ENCODE results near the gene FAM53C.

The FAM53C gene

DNA sequence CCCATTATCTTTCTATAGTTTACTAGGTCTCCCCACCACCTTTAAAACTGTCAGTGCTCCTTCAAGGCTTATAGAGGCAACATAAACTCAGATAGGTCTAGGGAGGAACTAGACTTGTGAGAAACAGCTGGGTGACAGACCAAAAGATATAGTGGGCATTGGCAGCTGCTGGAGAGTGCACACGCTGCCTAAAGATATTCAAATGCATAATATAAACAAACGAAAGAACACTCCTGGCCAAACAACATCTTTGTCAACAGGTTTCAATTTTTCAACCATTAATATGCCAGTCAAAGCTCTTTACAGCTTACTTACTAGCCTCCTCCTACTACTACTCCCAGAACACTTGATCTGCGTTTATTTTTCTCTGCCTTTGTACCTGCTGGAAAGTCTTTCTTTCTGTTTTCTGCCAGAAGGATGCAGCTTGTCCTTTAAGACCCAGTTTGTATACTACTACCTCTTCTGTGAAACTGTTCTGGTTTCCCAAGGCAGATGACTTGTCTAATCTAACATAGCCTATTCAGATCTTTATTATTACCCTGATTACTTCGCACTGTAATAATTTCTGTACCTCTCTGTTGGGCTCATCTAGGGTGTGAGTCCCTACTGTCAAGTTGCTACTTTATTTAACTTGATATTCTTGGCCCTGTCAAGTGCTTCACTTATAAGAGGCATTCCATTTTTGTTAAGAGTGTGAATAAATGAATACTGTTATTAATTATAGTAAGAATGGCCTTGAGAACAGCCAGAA is 28.7 kb downstream of the FAM53C start:
- DNase-seq (ENCODE audit: low spot score) = no peak
- POLR2A ChIA-PET (ENCODE audit: low non-redundant PET) = no interaction called here

DNA sequence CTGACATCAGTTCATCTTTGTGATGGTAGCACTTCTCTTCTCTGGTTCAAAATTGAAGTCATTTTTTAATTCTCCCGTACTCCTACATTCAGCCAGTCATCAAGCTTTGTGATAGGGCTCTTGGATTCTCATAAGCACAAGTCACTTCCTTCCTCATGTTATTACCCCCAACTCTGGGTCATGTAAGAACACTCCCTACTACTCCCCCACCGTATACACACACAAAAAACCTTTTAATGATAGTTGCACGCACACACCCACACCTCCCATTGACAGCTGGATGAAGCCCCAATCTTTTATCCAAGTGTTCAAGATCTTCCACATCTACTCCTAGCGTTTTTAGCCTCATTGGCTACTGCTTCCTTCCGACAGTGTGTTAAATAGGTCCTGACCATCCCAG is 31.2 kb downstream of the FAM53C start:
- TF ChIP-seq, protein P1, sequence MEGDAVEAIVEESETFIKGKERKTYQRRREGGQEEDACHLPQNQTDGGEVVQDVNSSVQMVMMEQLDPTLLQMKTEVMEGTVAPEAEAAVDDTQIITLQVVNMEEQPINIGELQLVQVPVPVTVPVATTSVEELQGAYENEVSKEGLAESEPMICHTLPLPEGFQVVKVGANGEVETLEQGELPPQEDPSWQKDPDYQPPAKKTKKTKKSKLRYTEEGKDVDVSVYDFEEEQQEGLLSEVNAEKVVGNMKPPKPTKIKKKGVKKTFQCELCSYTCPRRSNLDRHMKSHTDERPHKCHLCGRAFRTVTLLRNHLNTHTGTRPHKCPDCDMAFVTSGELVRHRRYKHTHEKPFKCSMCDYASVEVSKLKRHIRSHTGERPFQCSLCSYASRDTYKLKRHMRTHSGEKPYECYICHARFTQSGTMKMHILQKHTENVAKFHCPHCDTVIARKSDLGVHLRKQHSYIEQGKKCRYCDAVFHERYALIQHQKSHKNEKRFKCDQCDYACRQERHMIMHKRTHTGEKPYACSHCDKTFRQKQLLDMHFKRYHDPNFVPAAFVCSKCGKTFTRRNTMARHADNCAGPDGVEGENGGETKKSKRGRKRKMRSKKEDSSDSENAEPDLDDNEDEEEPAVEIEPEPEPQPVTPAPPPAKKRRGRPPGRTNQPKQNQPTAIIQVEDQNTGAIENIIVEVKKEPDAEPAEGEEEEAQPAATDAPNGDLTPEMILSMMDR (conservative IDR thresholded peaks at IDR 0.05; ENCODE audit: low read depth) = no peak
- POLR2A ChIA-PET (ENCODE audit: low non-redundant PET) = no interaction called here

More for the DNA sequence above, 28.7 kb downstream of the FAM53C start:
- no peak overlapping the region for H3K27ac ChIP-seq
- CTCF ChIA-PET = interaction anchor here (0.7 to 2.4 kb wide), 2 partner anchors 15 to 1425 kb away, joined by 3 to 9 read pairs; partner anchors contain the start of gene KDM3B
- TF ChIP-seq, protein P1 (conservative IDR thresholded peaks at IDR 0.05; ENCODE audit: low read depth) = no peak

DNA sequence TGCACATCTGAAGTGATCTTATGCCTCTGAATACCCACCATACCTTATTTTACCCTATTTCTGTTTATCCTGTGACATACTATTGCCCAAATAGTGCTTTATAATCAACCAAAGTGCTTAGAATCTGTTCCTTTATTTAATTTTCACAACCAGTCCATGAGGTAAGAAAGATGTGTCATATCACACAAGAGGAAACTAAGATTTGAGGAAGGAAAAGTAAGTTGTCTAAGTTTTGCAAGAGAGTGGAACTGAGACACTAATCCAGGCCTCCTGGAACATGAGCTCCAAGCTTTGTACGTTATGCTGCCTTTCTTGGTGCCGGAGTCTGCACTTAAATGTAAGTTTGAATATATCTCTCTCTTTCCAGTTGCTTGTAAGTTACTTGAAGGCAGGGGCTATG is 31.6 kb downstream of the FAM53C start:
- H3K27ac ChIP-seq = no peak overlapping the region
- POLR2A ChIA-PET (ENCODE audit: low non-redundant PET) = no interaction called here
- DNase-seq (ENCODE audit: low spot score) = no peak
- CTCF ChIA-PET = interaction anchor here (0.5 to 3.8 kb wide), 3 partner anchors 9 to 125 kb away, joined by 3 to 35 read pairs (median 3); partner anchors contain the start of gene KDM3B
- TF ChIP-seq, protein P1 (conservative IDR thresholded peaks at IDR 0.05; ENCODE audit: low read depth) = no peak

More for the DNA sequence above, 31.2 kb downstream of the FAM53C start:
- H3K27ac ChIP-seq = no peak overlapping the region
- CTCF ChIA-PET = interaction anchor here (0.8 to 3.8 kb wide), 2 partner anchors 9 to 17 kb away, joined by 3 to 35 read pairs; partner anchors contain the start of gene KDM3B
- no peak for DNase-seq (ENCODE audit: low spot score)

DNA sequence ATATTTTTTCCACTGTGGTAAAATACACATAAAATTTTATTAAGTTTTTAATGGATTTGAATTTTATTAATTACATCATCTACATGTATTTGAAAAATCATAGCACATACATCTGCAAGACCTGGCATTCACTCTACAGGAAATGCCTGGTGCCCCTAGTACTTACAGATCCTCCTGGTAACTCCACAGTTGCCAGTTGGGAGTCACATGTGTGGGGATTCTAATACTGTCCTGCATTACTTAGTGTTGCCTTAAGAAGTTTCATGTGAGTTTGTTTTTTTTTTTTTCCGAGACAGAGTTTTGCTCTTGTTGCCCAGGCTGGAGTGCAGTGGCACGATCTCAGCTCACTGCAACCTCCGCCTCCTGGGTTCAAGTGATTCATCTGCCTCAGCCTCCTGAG is 32.5 kb downstream of the FAM53C start:
- DNase-seq (ENCODE audit: low spot score) = no peak
- ChIA-PET POLR2A (ENCODE audit: low non-redundant PET) (no interaction called here), CTCF (interaction anchor here (0.6 to 3.8 kb wide), 2 partner anchors 18 to 76 kb away, joined by 3 to 35 read pairs; partner anchors contain the start of gene KDM3B)
- TF ChIP-seq, protein P1 (conservative IDR thresholded peaks at IDR 0.05; ENCODE audit: low read depth) = no peak
- no peak overlapping the region for H3K27ac ChIP-seq

DNA sequence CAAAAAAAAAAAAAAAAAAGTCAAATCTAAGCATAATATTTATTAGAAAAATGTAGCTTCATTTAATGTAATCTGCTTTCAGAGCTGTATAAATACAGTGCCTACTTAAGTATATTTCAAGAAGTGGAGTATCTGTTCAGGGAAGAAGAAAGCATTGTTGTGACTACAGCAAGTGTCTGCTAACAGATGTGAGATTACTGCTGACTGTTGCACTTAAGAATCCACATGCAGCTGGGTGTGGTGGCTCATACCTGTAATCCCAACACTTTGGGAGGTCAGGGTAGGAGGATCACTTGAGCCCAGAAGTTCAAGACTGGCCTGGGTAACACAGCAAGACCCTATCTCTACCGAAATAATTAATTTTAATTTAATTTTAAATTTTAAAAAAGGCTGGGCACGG is 33.4 kb downstream of the FAM53C start:
- H3K27ac ChIP-seq = no peak overlapping the region
- ChIA-PET CTCF (interaction anchor here (0.6 to 3.8 kb wide), 2 partner anchors 19 to 500 kb away, joined by 3 to 35 read pairs; partner anchors contain the start of gene KDM3B), POLR2A (ENCODE audit: low non-redundant PET) (no interaction called here)
- TF ChIP-seq, protein P1 (conservative IDR thresholded peaks at IDR 0.05; ENCODE audit: low read depth) = no peak
- no peak for DNase-seq (ENCODE audit: low spot score)

DNA sequence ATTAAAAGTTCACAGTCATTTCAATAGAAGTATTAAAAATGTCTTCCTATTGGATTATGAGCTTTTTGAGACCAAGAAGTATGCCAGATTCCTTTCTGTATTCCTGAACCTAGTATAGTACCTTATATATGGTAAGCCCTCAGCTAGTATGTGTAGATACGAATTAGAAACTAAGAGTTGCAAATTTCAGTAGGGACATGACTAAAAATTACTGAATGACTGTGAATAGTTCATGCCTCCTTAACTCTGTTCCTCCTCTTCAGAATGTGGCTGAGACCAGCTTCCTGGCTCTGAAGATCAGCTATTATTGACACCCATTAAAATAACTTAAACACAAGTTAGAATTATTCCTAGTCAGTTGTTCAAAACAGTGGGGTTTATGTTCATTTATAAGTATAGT is 34.2 kb downstream of the FAM53C start:
- POLR2A ChIA-PET (ENCODE audit: low non-redundant PET) = no interaction called here
- CTCF ChIA-PET = interaction anchor here (1.0 to 3.8 kb wide), 2 partner anchors 20 to 149 kb away, joined by 3 to 35 read pairs; partner anchors contain the start of gene KDM3B
- no peak for DNase-seq (ENCODE audit: low spot score)
- no peak overlapping the region for H3K27ac ChIP-seq
- TF ChIP-seq, protein P1 (conservative IDR thresholded peaks at IDR 0.05; ENCODE audit: low read depth) = no peak

All from RWPE1 (cell line).